Measurements from ENCODE around the gene RAP1GAP2. TPM values are rescaled to one million over a fixed set of nuclear protein-coding genes. Genes with fewer than 3 reads are reported as not detected.

RAP1GAP2 gene
- polyA plus RNA-seq, 3 donors = 1.5 to 48.4 (median 6.1) TPM

GRCh38 chr17:2947588-2947950, 151.3 kb downstream of the RAP1GAP2 start:
- Histone ChIP-seq H3K4me2 (replicated peaks; ENCODE audit: extremely low read depth, low read length, poor library complexity, severe bottlenecking) (no peak overlapping the region), H4K20me1 (ENCODE audit: insufficient read depth, low read length) (peaks cover 98% of the 10 kb centered on the region), H3K9ac (ENCODE audit: insufficient read depth, low read length, poor library complexity, severe bottlenecking) (no peak overlapping the region), H3K36me3 (replicated peaks in 1 of 2; ENCODE audit: control insufficient read depth in 1 of 2, insufficient read depth in 2 of 2, low read length in 2 of 2) (peaks cover 15 to 29% of the 10 kb centered on the region in 2 donors), H3K27ac (ENCODE audit: low read depth in 1 of 2, low read length in 2 of 2) (no peak overlapping the region), H3K27me3 (ENCODE audit: control insufficient read depth in 2 of 2, insufficient read depth in 2 of 2, low read length in 2 of 2) (no peaks in the 10 kb centered on the region), H3K4me3 (replicated peaks in 1 of 3; ENCODE audit: low read depth in 2 of 3, low read length in 3 of 3) (no peak overlapping the region), H3K9me3 (replicated peaks in 1 of 2; ENCODE audit: control insufficient read depth in 1 of 2, insufficient read depth in 1 of 2, low read length in 2 of 2) (no peaks in the 10 kb centered on the region), H2AFZ (ENCODE audit: insufficient read depth, low read depth, low read length, poor library complexity, severe bottlenecking) (no peak overlapping the region), H3K4me1 (ENCODE audit: control insufficient read depth in 1 of 2, insufficient read depth in 2 of 2, low read length in 2 of 2) (peaks cover 20 to 29% of the 10 kb centered on the region in 2 donors), H3K79me2 (ENCODE audit: insufficient read depth, low read length) (peaks cover 36% of the 10 kb centered on the region)
- peaks cover 29% of the 10 kb centered on the region for H3K4me1 Mint-ChIP-seq
- no peak overlapping the region for H3K27ac Mint-ChIP-seq
- H3K27me3 Mint-ChIP-seq (ENCODE audit: low read depth in 3 of 3) = peaks cover 0 to 5% (median 0%) of the 10 kb centered on the region in 3 donors
- peak overlapping the region in 1 of 2 donors; percentile 31 for H3K4me3 Mint-ChIP-seq
- 97% methylated on average over 13 of the region's 15 CpGs for WGBS (ENCODE audit: insufficient coverage)
- peaks cover 0 to 1% (median 0%) of the 10 kb centered on the region in 7 donors for H3K9me3 Mint-ChIP-seq
- no peak for DNase-seq
- TF ChIP-seq, protein P1, sequence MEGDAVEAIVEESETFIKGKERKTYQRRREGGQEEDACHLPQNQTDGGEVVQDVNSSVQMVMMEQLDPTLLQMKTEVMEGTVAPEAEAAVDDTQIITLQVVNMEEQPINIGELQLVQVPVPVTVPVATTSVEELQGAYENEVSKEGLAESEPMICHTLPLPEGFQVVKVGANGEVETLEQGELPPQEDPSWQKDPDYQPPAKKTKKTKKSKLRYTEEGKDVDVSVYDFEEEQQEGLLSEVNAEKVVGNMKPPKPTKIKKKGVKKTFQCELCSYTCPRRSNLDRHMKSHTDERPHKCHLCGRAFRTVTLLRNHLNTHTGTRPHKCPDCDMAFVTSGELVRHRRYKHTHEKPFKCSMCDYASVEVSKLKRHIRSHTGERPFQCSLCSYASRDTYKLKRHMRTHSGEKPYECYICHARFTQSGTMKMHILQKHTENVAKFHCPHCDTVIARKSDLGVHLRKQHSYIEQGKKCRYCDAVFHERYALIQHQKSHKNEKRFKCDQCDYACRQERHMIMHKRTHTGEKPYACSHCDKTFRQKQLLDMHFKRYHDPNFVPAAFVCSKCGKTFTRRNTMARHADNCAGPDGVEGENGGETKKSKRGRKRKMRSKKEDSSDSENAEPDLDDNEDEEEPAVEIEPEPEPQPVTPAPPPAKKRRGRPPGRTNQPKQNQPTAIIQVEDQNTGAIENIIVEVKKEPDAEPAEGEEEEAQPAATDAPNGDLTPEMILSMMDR (IDR thresholded peaks at IDR 0.05) = no peak
- H3K36me3 Mint-ChIP-seq = peaks cover 21 to 40% of the 10 kb centered on the region in 2 donors
- intact Hi-C loops (cut with micrococcal nuclease) = loop anchor here in 1 of 2 donors (10.0 kb wide), 1 partner anchor 103 kb away; no protein-coding TSS in a partner anchor

DNA sequence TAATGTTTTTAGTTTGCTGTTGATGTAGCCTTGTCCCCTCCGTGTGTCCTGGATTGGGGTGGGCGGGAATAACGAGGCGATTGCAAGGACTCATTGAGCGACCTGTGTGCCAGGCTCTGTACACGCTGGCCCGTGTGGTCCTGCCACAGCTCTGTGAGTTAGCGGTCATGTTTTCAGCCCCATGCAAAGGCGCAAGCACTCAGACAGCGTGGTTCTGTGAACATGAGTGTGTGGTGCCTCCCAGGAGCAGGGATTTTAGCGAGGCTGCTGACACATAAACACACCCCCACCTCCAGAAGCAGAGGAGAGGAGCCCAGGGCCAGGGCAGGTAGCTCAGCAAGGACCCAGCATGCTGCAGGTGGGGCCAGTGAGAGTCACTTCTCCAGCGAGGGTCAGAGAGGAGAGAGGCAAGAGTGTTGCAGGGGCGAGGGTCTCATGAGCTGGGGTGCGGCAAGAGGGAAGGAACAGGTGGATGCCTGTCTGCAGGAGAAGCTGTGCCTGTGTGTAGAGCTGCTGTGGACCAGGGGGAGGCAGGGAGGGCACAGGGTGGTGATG, 151.8 kb downstream of the RAP1GAP2 start:
- peaks cover 24% of the 10 kb centered on the region for H3K4me1 Mint-ChIP-seq
- Histone ChIP-seq H3K36me3 (replicated peaks in 1 of 2; ENCODE audit: control insufficient read depth in 1 of 2, insufficient read depth in 2 of 2, low read length in 2 of 2) (peaks cover 15 to 29% of the 10 kb centered on the region in 2 donors), H3K9ac (ENCODE audit: insufficient read depth, low read length, poor library complexity, severe bottlenecking) (no peak overlapping the region), H2AFZ (ENCODE audit: insufficient read depth, low read depth, low read length, poor library complexity, severe bottlenecking) (no peak overlapping the region), H3K27ac (ENCODE audit: low read depth in 1 of 2, low read length in 2 of 2) (no peak overlapping the region), H3K4me2 (replicated peaks; ENCODE audit: extremely low read depth, low read length, poor library complexity, severe bottlenecking) (no peak overlapping the region), H3K9me3 (replicated peaks in 1 of 2; ENCODE audit: control insufficient read depth in 1 of 2, insufficient read depth in 1 of 2, low read length in 2 of 2) (no peaks in the 10 kb centered on the region), H3K27me3 (ENCODE audit: control insufficient read depth in 2 of 2, insufficient read depth in 2 of 2, low read length in 2 of 2) (no peaks in the 10 kb centered on the region), H3K79me2 (ENCODE audit: insufficient read depth, low read length) (peaks cover 36% of the 10 kb centered on the region), H3K4me1 (ENCODE audit: control insufficient read depth in 1 of 2, insufficient read depth in 2 of 2, low read length in 2 of 2) (peaks cover 19 to 24% of the 10 kb centered on the region in 2 donors), H4K20me1 (ENCODE audit: insufficient read depth, low read length) (peaks cover 98% of the 10 kb centered on the region), H3K4me3 (replicated peaks in 1 of 3; ENCODE audit: low read depth in 2 of 3, low read length in 3 of 3) (no peak overlapping the region)
- WGBS (ENCODE audit: insufficient coverage) = 93% methylated on average over 11 of the region's 14 CpGs
- intact Hi-C loops (cut with micrococcal nuclease) = loop anchor here in 1 of 2 donors (10.0 kb wide), 1 partner anchor 103 kb away; no protein-coding TSS in a partner anchor
- no peak for DNase-seq
- peaks cover 21 to 38% of the 10 kb centered on the region in 2 donors for H3K36me3 Mint-ChIP-seq
- peaks cover 0 to 2% (median 0%) of the 10 kb centered on the region in 7 donors for H3K9me3 Mint-ChIP-seq
- peaks cover 0 to 5% (median 0%) of the 10 kb centered on the region in 3 donors for H3K27me3 Mint-ChIP-seq (ENCODE audit: low read depth in 3 of 3)
- no peak overlapping the region for H3K27ac Mint-ChIP-seq
- TF ChIP-seq, protein P1 (IDR thresholded peaks at IDR 0.05) = no peak
- peak overlapping the region in 1 of 2 donors; percentile 0 for H3K4me3 Mint-ChIP-seq

All from CD14-positive monocyte (primary cell).